Measurements from ENCODE around the gene DPAGT1. TPM values are rescaled to one million over a fixed set of nuclear protein-coding genes. Genes with fewer than 3 reads are reported as not detected.

DPAGT1 gene
- total RNA-seq: 10 to 100 TPM; 10.7 to 38.6 (median 33.1) TPM

DNA sequence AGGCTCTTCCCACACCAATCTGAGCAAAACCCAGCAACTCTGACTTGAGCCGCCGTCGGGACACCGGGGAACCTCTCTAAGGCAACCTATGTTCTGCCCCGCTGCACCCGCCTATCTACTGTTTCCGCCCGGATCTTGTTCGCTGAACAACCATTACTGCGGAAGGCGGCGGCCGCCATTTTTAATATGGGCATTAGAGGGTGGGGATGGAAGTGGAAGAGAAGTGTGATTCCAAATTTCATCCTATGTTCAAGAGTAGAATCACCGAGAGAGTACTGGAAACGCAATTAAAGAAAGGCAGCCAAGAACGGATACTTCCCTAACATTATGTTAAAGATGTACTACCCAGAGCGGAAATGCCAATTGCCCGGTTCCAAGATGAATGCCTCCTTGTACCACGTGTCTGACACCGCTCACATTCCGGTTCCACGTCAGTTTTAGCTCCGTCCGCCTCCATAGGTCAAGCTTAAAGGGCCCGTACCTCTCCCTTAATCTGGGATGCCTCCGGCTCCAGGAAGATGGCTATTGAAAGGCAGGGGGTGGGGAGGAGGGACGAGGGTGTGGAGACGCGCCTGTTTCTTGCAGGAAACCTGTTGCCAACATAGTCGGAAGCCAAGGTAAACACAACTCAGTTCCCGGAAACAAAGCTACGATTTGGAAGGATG is at the start of gene DPAGT1:
Gene DPAGT1, minus strand, starts transcription at position 95 of the 665 bp plus-strand sequence. CDS start 198 bp downstream, outside the sequence.
- Histone ChIP-seq H3K27ac (peak within 1 kb of the TSS; percentile 88 to 92 (median 89)), H3K9me3 (no peaks in the 10 kb centered on the region), H3K36me3 (peaks cover 0 to 16% (median 0%) of the 10 kb centered on the region in 3 donors), H3K4me1 (peaks cover 4 to 32% (median 9%) of the 10 kb centered on the region in 4 donors), H3K4me3 (peak within 1 kb of the TSS; percentile 73 to 97 (median 82)), H3K27me3 (no peaks in the 10 kb centered on the region)
- peak; percentile 86 to 95 (median 88) for DNase-seq
- TF ChIP-seq, protein P1, sequence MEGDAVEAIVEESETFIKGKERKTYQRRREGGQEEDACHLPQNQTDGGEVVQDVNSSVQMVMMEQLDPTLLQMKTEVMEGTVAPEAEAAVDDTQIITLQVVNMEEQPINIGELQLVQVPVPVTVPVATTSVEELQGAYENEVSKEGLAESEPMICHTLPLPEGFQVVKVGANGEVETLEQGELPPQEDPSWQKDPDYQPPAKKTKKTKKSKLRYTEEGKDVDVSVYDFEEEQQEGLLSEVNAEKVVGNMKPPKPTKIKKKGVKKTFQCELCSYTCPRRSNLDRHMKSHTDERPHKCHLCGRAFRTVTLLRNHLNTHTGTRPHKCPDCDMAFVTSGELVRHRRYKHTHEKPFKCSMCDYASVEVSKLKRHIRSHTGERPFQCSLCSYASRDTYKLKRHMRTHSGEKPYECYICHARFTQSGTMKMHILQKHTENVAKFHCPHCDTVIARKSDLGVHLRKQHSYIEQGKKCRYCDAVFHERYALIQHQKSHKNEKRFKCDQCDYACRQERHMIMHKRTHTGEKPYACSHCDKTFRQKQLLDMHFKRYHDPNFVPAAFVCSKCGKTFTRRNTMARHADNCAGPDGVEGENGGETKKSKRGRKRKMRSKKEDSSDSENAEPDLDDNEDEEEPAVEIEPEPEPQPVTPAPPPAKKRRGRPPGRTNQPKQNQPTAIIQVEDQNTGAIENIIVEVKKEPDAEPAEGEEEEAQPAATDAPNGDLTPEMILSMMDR (IDR thresholded peaks at IDR 0.05): peak in 2 of 6 experiments; percentile 1 to 5
- TF ChIP-seq POLR2A (IDR thresholded peaks at IDR 0.05): peak; percentile 13 to 52

DNA sequence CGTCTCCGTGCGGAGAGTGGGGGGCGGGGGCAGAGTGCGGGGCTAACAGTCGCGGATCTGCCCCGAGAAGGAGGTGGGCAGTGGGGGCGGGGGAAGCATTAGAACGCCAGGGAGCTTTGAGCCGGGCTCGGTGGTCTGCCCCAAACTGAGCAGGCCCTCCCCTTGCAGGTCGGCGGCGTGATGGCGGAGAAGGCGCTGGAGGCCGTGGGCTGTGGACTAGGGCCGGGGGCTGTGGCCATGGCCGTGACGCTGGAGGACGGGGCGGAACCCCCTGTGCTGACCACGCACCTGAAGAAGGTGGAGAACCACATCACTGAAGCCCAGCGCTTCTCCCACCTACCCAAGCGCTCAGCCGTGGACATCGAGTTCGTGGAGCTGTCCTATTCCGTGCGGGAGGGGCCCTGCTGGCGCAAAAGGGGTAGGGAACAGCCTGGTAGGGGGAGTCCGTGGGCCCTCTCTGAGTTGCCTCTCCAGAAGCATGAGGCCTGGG is 48.2 kb upstream of the DPAGT1 start:
- DNase-seq: no peak
- Histone ChIP-seq H3K27ac (no peak overlapping the region), H3K4me1 (peaks cover 0 to 15% (median 8%) of the 10 kb centered on the region in 4 donors), H3K4me3 (peak overlapping the region; percentile 38 to 75 (median 65)), H3K36me3 (no peaks in the 10 kb centered on the region), H3K9me3 (no peaks in the 10 kb centered on the region), H3K27me3 (peaks cover 4 to 11% of the 10 kb centered on the region in 2 donors)
- TF ChIP-seq, protein P1 (IDR thresholded peaks at IDR 0.05): no peak
- no peak for TF ChIP-seq POLR2A (IDR thresholded peaks at IDR 0.05)

DNA sequence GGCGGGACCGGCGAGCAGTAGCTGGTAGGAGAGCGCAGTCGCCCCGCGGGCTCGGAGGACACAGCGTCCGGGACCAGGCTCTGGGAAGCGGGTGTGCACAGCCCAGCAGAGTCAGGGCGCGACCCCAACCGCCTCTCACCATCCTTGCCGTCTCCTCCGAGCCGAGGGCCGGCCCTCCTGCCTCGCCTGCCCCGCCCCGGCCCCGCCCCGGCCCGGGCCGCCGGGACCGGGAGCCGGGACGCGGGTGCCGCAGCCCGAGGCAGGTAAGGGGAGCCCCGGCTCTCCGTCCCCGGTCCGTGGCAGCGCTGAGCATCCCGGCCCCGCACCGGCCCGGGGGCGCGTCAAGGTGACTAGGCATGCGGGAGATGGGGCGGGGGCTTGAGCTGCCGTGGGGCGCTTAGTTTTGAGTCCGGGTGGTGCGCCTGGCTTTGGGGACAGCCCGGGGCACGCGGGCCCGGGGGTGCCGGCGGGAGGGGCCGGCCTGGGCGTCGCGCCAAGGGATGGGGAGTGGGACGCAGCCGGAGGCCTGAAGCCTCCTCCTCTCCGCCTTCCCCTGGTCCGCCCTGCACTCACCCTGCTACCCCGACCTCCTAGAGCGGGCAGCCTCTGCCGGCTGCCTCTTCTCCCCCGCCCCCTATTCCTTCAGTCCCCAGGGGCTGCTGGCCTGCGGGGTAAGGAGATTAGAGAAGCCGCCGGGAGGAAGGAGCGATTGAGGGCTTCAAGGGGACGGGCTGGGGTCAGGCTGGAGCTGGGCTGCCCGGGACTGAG is 47.5 kb upstream of the DPAGT1 start, which contains the start of gene ABCG4:
Gene ABCG4, plus strand, starts transcription at position 35 of the 768 bp plus-strand sequence. CDS start 914 bp downstream, outside the sequence.
- H3K4me1 ChIP-seq: peaks cover 0 to 15% (median 8%) of the 10 kb centered on the region in 4 donors
- no peak for TF ChIP-seq POLR2A (IDR thresholded peaks at IDR 0.05)
- TF ChIP-seq, protein P1 (IDR thresholded peaks at IDR 0.05): no peak
- peak within 1 kb of the TSS; percentile 38 to 75 (median 65) for H3K4me3 ChIP-seq
- H3K36me3 ChIP-seq: no peaks in the 10 kb centered on the region
- DNase-seq: peak in 1 of 3 donors; percentile 17
- no peaks in the 10 kb centered on the region for H3K9me3 ChIP-seq
- H3K27me3 ChIP-seq: peaks cover 4 to 11% of the 10 kb centered on the region in 2 donors
- no peak within 1 kb of the TSS for H3K27ac ChIP-seq

DNA sequence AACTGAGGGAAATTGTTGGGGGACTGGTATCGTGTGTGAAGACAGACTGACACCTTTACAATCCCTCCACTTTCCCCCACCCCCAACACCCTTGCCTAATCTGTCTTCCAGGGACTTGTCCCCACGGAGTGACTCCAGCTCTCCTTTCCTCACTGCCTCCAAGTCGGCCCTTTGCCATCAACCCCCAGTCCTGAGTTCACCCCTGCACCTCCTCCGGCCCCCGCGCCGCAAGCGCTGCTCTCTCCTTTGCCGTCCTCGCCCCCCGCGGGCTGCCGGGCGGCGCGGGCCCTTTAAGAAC is 47.0 kb upstream of the DPAGT1 start:
- peaks cover 4 to 11% of the 10 kb centered on the region in 2 donors for H3K27me3 ChIP-seq
- peaks cover 0 to 15% (median 8%) of the 10 kb centered on the region in 4 donors for H3K4me1 ChIP-seq
- no peak for TF ChIP-seq POLR2A (IDR thresholded peaks at IDR 0.05)
- TF ChIP-seq, protein P1 (IDR thresholded peaks at IDR 0.05): no peak
- no peaks in the 10 kb centered on the region for H3K36me3 ChIP-seq
- no peak for DNase-seq
- H3K27ac ChIP-seq: no peak overlapping the region
- no peaks in the 10 kb centered on the region for H3K9me3 ChIP-seq
- H3K4me3 ChIP-seq: peak overlapping the region; percentile 38 to 75 (median 65)

DNA sequence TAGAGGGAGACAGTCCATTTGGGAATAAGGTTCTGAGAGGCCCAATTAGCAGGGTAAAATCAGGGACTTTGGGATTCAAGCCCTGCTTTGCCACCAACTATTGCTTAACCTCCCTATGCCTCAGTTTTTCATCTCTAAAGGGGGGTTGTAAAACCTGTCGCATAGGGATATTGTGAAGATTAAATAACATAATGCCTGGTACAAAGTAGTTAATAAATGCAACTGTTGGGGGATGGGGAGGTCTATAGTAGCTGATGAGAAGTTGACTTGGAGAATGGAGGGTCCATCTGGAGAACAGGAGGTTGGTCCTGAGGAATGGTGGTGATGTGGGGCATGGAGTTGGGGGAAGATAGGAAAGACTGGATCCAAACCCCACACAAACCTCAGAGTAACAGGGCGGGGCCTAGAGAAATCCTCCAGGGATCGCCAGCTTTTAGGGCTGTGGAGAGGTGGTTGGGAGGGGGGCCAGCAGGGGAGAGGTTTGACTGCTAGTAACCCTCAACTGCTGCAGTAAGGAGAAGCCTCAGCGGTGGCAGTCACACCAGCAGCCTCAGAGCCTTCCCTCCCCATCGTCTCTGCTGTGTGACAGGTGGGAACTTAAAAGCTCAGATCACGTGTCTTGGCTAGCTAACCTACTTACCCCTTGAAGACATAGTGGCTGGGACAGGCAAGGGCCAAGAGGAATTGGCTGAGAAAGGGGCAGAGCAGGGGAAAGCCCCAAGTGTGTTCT is 46.1 kb upstream of the DPAGT1 start:
- no peaks in the 10 kb centered on the region for H3K36me3 ChIP-seq
- H3K27ac ChIP-seq: no peak overlapping the region
- no peak for DNase-seq
- H3K9me3 ChIP-seq: no peaks in the 10 kb centered on the region
- peaks cover 0 to 15% (median 8%) of the 10 kb centered on the region in 4 donors for H3K4me1 ChIP-seq
- H3K4me3 ChIP-seq: no peak overlapping the region
- TF ChIP-seq POLR2A (IDR thresholded peaks at IDR 0.05): no peak
- peaks cover 4 to 11% of the 10 kb centered on the region in 2 donors for H3K27me3 ChIP-seq
